H9 (cell line): ENCODE data around the gene TSR1. TPM values are rescaled to one million over a fixed set of nuclear protein-coding genes. Genes with fewer than 3 reads are reported as not detected.
A peak's percentile ranks its signal among the peaks of the same experiment; 100 is the strongest.

ENCODE experiments used
- DNase-seq: peaks from one replicate; pipeline ENCODE4 v3.0.0-alpha.2; 2017
- H2AFZ ChIP-seq: one replicate; pipeline ENCODE4 v1.6.1; 2013; ENCODE audit warnings: mild to moderate bottlenecking, low read length, control low read depth, moderate library complexity
- H2AK5ac ChIP-seq: 2 replicates; pipeline ENCODE4 v1.6.1; 2013; ENCODE audit warnings: low read length, control low read depth, mixed read lengths; ENCODE audit not compliant: insufficient read length
- H2BK120ac ChIP-seq: one replicate; pipeline ENCODE4 v1.6.1; 2013; ENCODE audit warnings: low read depth, mild to moderate bottlenecking, low read length, control low read depth, inconsistent platforms; ENCODE audit not compliant: poor library complexity, severe bottlenecking
- H2BK12ac ChIP-seq: 2 replicates; pipeline ENCODE4 v1.6.1; 2013; ENCODE audit warnings: low read length, control low read depth, mixed read lengths, low read depth; ENCODE audit not compliant: insufficient read length
- H2BK15ac ChIP-seq: 2 replicates; pipeline ENCODE4 v1.6.1; 2013; ENCODE audit warnings: low read depth, low read length, control low read depth
- H2BK20ac ChIP-seq: one replicate; pipeline ENCODE4 v1.6.1; 2013; ENCODE audit warnings: low read depth, mild to moderate bottlenecking, low read length, control low read depth, inconsistent platforms; ENCODE audit not compliant: poor library complexity, severe bottlenecking
- H2BK5ac ChIP-seq: 2 replicates; pipeline ENCODE4 v1.6.1; 2013; ENCODE audit warnings: low read length, control low read depth, mixed read lengths; ENCODE audit not compliant: insufficient read length
- H3K14ac ChIP-seq: 2 replicates; pipeline ENCODE4 v1.6.1; 2013; ENCODE audit warnings: low read length, control low read depth; ENCODE audit not compliant: insufficient read depth
- H3K18ac ChIP-seq: 2 replicates; pipeline ENCODE4 v1.6.1; 2013; ENCODE audit warnings: low read depth, mild to moderate bottlenecking, mixed read lengths, low read length, control low read depth; ENCODE audit not compliant: insufficient read length
- H3K23ac ChIP-seq: 2 replicates; pipeline ENCODE4 v1.6.1; 2013; ENCODE audit warnings: low read length, control low read depth, mixed read lengths, low read depth; ENCODE audit not compliant: insufficient read length
- H3K23me2 ChIP-seq: 2 replicates; pipeline ENCODE4 v1.6.1; 2013; ENCODE audit warnings: low read depth, mild to moderate bottlenecking, mixed read lengths, low read length, control low read depth; ENCODE audit not compliant: insufficient read length, poor library complexity, severe bottlenecking
- H3K27ac ChIP-seq: 2 replicates; pipeline ENCODE4 v1.5.1; 2013; ENCODE audit warnings: low read length, control low read depth, mixed read lengths, low read depth; ENCODE audit not compliant: insufficient read length
- H3K27me3 ChIP-seq: 2 replicates; pipeline ENCODE4 v1.6.1; 2013; ENCODE audit warnings: low read length, control low read depth, inconsistent platforms; ENCODE audit not compliant: insufficient read depth
- H3K4ac ChIP-seq: 2 replicates; pipeline ENCODE4 v1.6.1; 2013; ENCODE audit warnings: low read depth, mild to moderate bottlenecking, control low read depth, inconsistent platforms, low read length, moderate library complexity
- H3K4me1 ChIP-seq: 2 replicates; pipeline ENCODE4 v1.6.1; 2013; ENCODE audit warnings: low read length, control low read depth, inconsistent platforms; ENCODE audit not compliant: insufficient read depth
- H3K4me2 ChIP-seq: 2 replicates; pipeline ENCODE4 v1.6.1; 2013; ENCODE audit warnings: low read length, control low read depth, mixed read lengths; ENCODE audit not compliant: insufficient read length, insufficient read depth
- H3K56ac ChIP-seq: 2 replicates; pipeline ENCODE4 v1.6.1; 2013; ENCODE audit warnings: low read depth, mild to moderate bottlenecking, mixed read lengths, low read length, control low read depth; ENCODE audit not compliant: insufficient read length
- H3K79me1 ChIP-seq: 2 replicates; pipeline ENCODE4 v1.6.1; 2013; ENCODE audit warnings: low read depth, mild to moderate bottlenecking, moderate library complexity, low read length, control low read depth, inconsistent platforms; ENCODE audit not compliant: insufficient read depth, poor library complexity, severe bottlenecking
- H3K79me2 ChIP-seq: 2 replicates; pipeline ENCODE4 v1.6.1; 2013; ENCODE audit warnings: low read length, control low read depth, inconsistent platforms; ENCODE audit not compliant: insufficient read depth
- H3K9ac ChIP-seq: 2 replicates; pipeline ENCODE4 v1.6.1; 2013; ENCODE audit warnings: low read length, control low read depth, mixed read lengths; ENCODE audit not compliant: insufficient read length; ENCODE audit errors: extremely low read depth
- H3K9me3 ChIP-seq: one replicate; pipeline ENCODE4 v1.6.1; 2013; ENCODE audit warnings: low read depth, low read length, inconsistent platforms; ENCODE audit not compliant: control insufficient read depth
- H3T11ph ChIP-seq: one replicate; pipeline ENCODE4 v1.6.1; 2013; ENCODE audit warnings: mild to moderate bottlenecking, low read length, control low read depth, inconsistent platforms
- H4K20me1 ChIP-seq: one replicate; pipeline ENCODE4 v1.6.1; 2013; ENCODE audit not compliant: control insufficient read depth, insufficient read length, insufficient read depth
- H4K5ac ChIP-seq: 2 replicates; pipeline ENCODE4 v1.6.1; 2013; ENCODE audit warnings: low read depth, mild to moderate bottlenecking, mixed read lengths, low read length, control low read depth; ENCODE audit not compliant: insufficient read length
- H4K8ac ChIP-seq: replicated peaks from 2 replicates; pipeline ENCODE4 v1.6.1; 2013; ENCODE audit warnings: low read length, control low read depth, mixed read lengths, low read depth; ENCODE audit not compliant: insufficient read length
- H4K91ac ChIP-seq: 2 replicates; pipeline ENCODE4 v1.6.1; 2013; ENCODE audit warnings: low read depth, mild to moderate bottlenecking, moderate library complexity, mixed read lengths, low read length, control low read depth; ENCODE audit not compliant: insufficient read length
- H3K27ac Mint-ChIP-seq, 3 experiments: 2 replicates in 2 of 3; 3 replicates in 1 of 3; pipeline ENCODE4 v1.8.0; 2020 to 2021; ENCODE audit warnings: mixed read lengths in 3 of 3, mild to moderate bottlenecking in 1 of 3, moderate library complexity in 1 of 3
- H3K27me3 Mint-ChIP-seq: 2 replicates; pipeline ENCODE4 v1.8.0; 2021; ENCODE audit warnings: low read depth, mild to moderate bottlenecking, moderate library complexity, mixed read lengths
- H3K36me3 Mint-ChIP-seq, 3 experiments: 2 replicates in 2 of 3; 3 replicates in 1 of 3; pipeline ENCODE4 v1.8.0; 2020 to 2021; ENCODE audit warnings: low read depth in 3 of 3, mixed read lengths in 3 of 3; ENCODE audit not compliant: insufficient read depth in 1 of 3
- H3K4me1 Mint-ChIP-seq, 2 experiments: 2 replicates each; pipeline ENCODE4 v1.8.0; 2020; ENCODE audit warnings: mixed read lengths in 2 of 2
- H3K4me3 Mint-ChIP-seq, 2 experiments: 2 replicates in 1 of 2; 3 replicates in 1 of 2; pipeline ENCODE4 v1.8.0; 2020 to 2021; ENCODE audit warnings: mild to moderate bottlenecking in 2 of 2, mixed read lengths in 2 of 2, moderate library complexity in 1 of 2
- H3K9me3 Mint-ChIP-seq, 2 experiments: 2 replicates in 1 of 2; 3 replicates in 1 of 2; pipeline ENCODE4 v1.8.0; 2020; ENCODE audit warnings: mild to moderate bottlenecking in 2 of 2, mixed read lengths in 2 of 2, moderate library complexity in 1 of 2
- CTCF ChIP-seq: fragments of 200-600 bp; sonication (generic); conservative IDR thresholded peaks from 3 replicates; pipeline ENCODE4 v1.8.0; 2021; ENCODE audit warnings: antibody characterized with exemption, mild to moderate bottlenecking
- WGBS: extraction: QIAGEN DNeasy Blood & Tissue Kit; methylation state at CpG from one replicate; pipeline ENCODE4 v1.1.7; 2013; ENCODE audit warnings: missing lambda C conversion rate, low lambda C conversion rate, mixed read lengths; ENCODE audit not compliant: insufficient read length; ENCODE audit errors: extremely low coverage; 5-methylcytosine and 5-hydroxymethylcytosine counted together
- total RNA-seq: library from RNA; stranded (reverse); gene quantifications from 2 replicates; pipeline ENCODE4 v1.2.1, GENCODE V29; 2021

TSR1 gene
- total RNA-seq, 1 experiment from 2014 or later: 81.1 TPM

GRCh38 chr17:2309338-2310154 is 26.7 kb downstream of the TSR1 start:
- Histone ChIP-seq H3K79me2 (no peaks in the 10 kb centered on the region), H3K27ac (no peak overlapping the region)
- TF ChIP-seq CTCF: no peak

More at GRCh38 chr17:2309338-2310154, 26.7 kb downstream of the TSR1 start:
- no peak for DNase-seq
- H3K18ac ChIP-seq: no peak overlapping the region
- H2BK5ac ChIP-seq: no peak overlapping the region
- no peak overlapping the region for H3K56ac ChIP-seq
- no peak overlapping the region for H3K4ac ChIP-seq
- H3K9me3 ChIP-seq: no peaks in the 10 kb centered on the region
- H4K20me1 ChIP-seq: no peaks in the 10 kb centered on the region
- H4K91ac ChIP-seq: no peak overlapping the region
- H3K4me1 ChIP-seq: no peaks in the 10 kb centered on the region
- H3K36me3 Mint-ChIP-seq: peaks cover 2 to 9% (median 5%) of the 10 kb centered on the region in 3 experiments; a peak in 4 of 7 replicates
- no peak overlapping the region for H3T11ph ChIP-seq
- H2BK15ac ChIP-seq: no peak overlapping the region
- no peaks in the 10 kb centered on the region for H3K4me1 Mint-ChIP-seq
- no peak overlapping the region for H2AFZ ChIP-seq
- H3K27me3 Mint-ChIP-seq: no peaks in the 10 kb centered on the region
- no peak overlapping the region for H4K8ac ChIP-seq
- H2BK20ac ChIP-seq: no peak overlapping the region
- no peak overlapping the region for H2BK120ac ChIP-seq
- H3K23ac ChIP-seq: no peak overlapping the region
- no peak overlapping the region for H3K14ac ChIP-seq
- H3K79me1 ChIP-seq: no peaks in the 10 kb centered on the region
- no peak overlapping the region for H2BK12ac ChIP-seq
- H2AK5ac ChIP-seq: no peak overlapping the region
- no CpG with 5 or more reads among the region's 6 CpGs for WGBS
- no peak overlapping the region for H3K4me2 ChIP-seq
- H4K5ac ChIP-seq: no peak overlapping the region
- no peak overlapping the region for H3K4me3 Mint-ChIP-seq
- H3K27ac Mint-ChIP-seq: peak overlapping the region in 1 of 3 experiments; percentile 6; a peak in 2 of 7 replicates
- H3K27me3 ChIP-seq: no peaks in the 10 kb centered on the region
- H3K9ac ChIP-seq: no peak overlapping the region
- no peaks in the 10 kb centered on the region for H3K9me3 Mint-ChIP-seq
- no peaks in the 10 kb centered on the region for H3K23me2 ChIP-seq
